Measurements from ENCODE around the gene CHRNA3. TPM values are rescaled to one million over a fixed set of nuclear protein-coding genes. Genes with fewer than 3 reads are reported as not detected.
A peak's percentile ranks its signal among the peaks of the same experiment; 100 is the strongest.

Gene CHRNA3
- total RNA-seq, 1 donor from 2014 or later: not detected

DNA sequence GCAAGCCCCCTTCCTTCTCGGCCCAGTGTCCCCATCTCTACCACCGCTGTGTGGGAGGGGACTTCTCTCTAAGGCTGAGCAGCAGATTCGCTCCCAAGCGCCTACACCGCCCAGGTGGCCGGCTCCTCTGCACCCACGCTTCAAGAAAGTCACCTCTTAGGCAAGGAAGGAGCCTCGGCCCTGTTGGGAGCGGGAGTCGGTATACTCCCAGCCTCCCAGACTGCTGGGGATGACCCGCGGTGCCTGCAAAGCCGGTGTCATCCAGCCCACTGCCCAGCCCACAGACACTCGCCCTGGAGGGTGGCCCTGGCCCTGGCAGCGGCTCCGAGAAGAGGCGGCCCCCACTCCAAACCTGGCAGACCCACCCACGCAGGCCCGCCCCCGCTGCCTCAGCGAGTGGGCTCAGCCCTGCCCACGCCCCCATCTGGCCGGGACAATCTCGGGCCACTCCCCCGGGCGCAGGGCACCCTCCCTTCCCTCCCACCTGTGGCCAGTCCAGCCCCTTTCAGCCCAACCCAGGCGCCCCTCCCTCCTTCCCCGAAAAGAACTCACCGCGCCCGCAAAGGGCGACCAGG lies 19.8 kb upstream of the CHRNA3 start:
- FAIRE-seq: no peak
- DNase-seq (ENCODE audit: low read depth): no peak
- TF ChIP-seq CTCF (IDR thresholded peaks at IDR 0.05; ENCODE audit: insufficient read depth, low read length, severe bottlenecking): no peak

GRCh38 chr15:78638658-78639314 lies 18.0 kb upstream of the CHRNA3 start:
- DNase-seq (ENCODE audit: low read depth): peak; percentile 29
- no peak for FAIRE-seq

More for the DNA sequence above, 19.8 kb upstream of the CHRNA3 start:
- Histone ChIP-seq H3K4me3 (ENCODE audit: low read depth, low read length) (peak overlapping the region; percentile 34), H3K27me3 (ENCODE audit: control insufficient read depth, insufficient read depth, low read length) (peaks cover 2% of the 10 kb centered on the region), H3K36me3 (ENCODE audit: control insufficient read depth, insufficient read depth, low read length) (no peaks in the 10 kb centered on the region)

DNA sequence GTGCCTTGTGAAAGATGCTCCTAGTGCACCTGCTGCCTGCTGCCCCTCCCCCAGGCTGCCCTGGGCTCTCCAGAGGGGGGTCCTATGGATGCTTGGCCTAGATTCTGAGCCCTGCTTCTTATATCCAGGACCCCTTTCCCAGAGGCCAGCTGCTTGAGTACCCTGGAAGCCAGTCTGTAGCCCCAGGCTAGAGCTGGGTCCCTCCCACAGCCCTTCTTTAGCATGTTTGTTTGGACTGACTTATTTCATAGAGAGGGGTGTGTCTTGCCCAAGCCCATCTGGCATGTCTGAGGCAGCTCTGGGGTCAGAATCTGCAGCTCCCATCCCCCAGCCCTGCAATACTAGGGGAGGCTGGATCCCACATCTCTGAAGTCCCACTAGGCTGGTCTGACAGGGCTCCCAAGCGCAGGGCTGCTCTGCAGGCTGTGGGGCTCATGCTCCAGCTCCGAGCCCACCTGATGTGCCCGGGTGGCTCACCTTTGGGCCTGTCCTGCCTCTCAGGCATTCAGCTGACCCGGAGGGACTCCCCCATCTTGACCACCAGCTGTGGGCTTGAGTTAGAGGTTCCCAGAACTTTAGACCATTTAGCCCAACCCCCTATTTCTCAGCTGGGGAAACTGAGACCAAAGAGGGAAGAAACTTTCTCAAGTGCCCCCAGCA lies 17.1 kb upstream of the CHRNA3 start:
- no peak for DNase-seq (ENCODE audit: low read depth)
- H3K27me3 ChIP-seq (ENCODE audit: control insufficient read depth, insufficient read depth, low read length): peaks cover 2% of the 10 kb centered on the region
- H3K36me3 ChIP-seq (ENCODE audit: control insufficient read depth, insufficient read depth, low read length): no peaks in the 10 kb centered on the region
- FAIRE-seq: no peak
- TF ChIP-seq CTCF (IDR thresholded peaks at IDR 0.05; ENCODE audit: insufficient read depth, low read length, severe bottlenecking): no peak
- H3K4me3 ChIP-seq (ENCODE audit: low read depth, low read length): no peak overlapping the region

More at GRCh38 chr15:78638658-78639314, 18.0 kb upstream of the CHRNA3 start:
- TF ChIP-seq CTCF (IDR thresholded peaks at IDR 0.05; ENCODE audit: insufficient read depth, low read length, severe bottlenecking): peak; percentile 69
- no peak overlapping the region for H3K4me3 ChIP-seq (ENCODE audit: low read depth, low read length)
- H3K27me3 ChIP-seq (ENCODE audit: control insufficient read depth, insufficient read depth, low read length): peaks cover 2% of the 10 kb centered on the region
- H3K36me3 ChIP-seq (ENCODE audit: control insufficient read depth, insufficient read depth, low read length): no peaks in the 10 kb centered on the region

DNA sequence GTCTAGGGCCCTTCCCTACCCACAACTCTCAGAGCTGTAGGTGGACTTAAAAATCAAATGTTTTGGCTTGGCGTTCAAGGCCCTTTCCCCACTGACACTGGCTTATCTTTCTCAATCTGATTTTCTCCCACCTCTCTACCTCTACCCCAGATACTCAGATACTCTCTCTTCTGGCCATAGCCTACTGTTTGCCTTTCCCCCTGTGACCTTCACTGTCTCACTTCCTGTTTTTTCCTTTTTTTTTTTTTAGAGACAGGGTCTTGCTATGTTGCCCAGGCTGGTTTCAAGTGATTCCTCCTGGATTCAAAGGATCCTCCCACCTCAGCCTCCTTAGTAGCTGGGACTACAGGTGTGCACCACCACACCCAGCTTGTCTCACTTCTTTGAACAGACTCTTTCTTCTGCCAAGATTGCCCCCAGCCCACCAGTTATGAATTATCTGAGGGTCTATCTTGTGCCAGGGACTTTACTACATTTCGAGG lies 15.6 kb upstream of the CHRNA3 start:
- no peak for TF ChIP-seq CTCF (IDR thresholded peaks at IDR 0.05; ENCODE audit: insufficient read depth, low read length, severe bottlenecking)
- no peak for DNase-seq (ENCODE audit: low read depth)
- no peak for FAIRE-seq
- Histone ChIP-seq H3K27me3 (ENCODE audit: control insufficient read depth, insufficient read depth, low read length) (peaks cover 2% of the 10 kb centered on the region), H3K36me3 (ENCODE audit: control insufficient read depth, insufficient read depth, low read length) (no peaks in the 10 kb centered on the region), H3K4me3 (ENCODE audit: low read depth, low read length) (no peak overlapping the region)

DNA sequence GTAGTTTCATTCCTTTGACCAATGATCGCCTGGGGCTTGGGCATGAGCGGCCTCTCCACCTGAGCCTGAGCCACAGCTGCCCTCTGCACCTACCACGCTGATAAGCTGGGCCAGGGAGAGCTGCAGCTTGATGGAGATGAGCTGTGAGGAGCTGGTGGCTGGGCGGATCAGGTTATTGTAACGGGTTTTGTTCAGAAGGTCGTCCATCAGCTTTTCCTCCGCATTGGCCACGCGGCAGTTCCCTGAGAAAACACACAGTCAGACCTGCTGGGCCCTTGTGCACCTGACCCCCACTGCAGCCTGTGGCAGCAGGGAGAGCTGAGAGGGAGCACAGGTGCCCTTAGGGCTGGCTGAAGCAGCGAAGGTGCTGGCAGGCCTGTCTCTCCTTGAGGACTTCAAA lies 14.6 kb upstream of the CHRNA3 start:
- H3K4me3 ChIP-seq (ENCODE audit: low read depth, low read length): no peak overlapping the region
- FAIRE-seq (no peak), DNase-seq (ENCODE audit: low read depth) (no peak)
- H3K27me3 ChIP-seq (ENCODE audit: control insufficient read depth, insufficient read depth, low read length): peaks cover under 1% of the 10 kb centered on the region
- TF ChIP-seq CTCF (IDR thresholded peaks at IDR 0.05; ENCODE audit: insufficient read depth, low read length, severe bottlenecking): no peak
- no peaks in the 10 kb centered on the region for H3K36me3 ChIP-seq (ENCODE audit: control insufficient read depth, insufficient read depth, low read length)

Data from bronchial epithelial cell (primary cell).